GM23338 (cell line): ENCODE data around the gene C22orf15. TPM values are rescaled to one million over a fixed set of nuclear protein-coding genes. Genes with fewer than 3 reads are reported as not detected.
A peak's percentile ranks its signal among the peaks of the same experiment; 100 is the strongest.

ENCODE experiments used
- ATAC-seq: fragments of 200-7000 bp; cut with Tn5 transposase; 3 replicates; pipeline ENCODE4 v1.9.1; 2020
- DNase-seq: peaks from one replicate; pipeline ENCODE4 v3.0.0-alpha.2; 2015; ENCODE audit warnings: low spot score
- H2AFZ ChIP-seq: fragments of 200-600 bp; sonication (generic); 2 replicates; pipeline ENCODE4 v1.8.0; 2016; ENCODE audit warnings: antibody characterized with exemption, mild to moderate bottlenecking, moderate library complexity
- H3F3A ChIP-seq: fragments of 200-600 bp; sonication (generic); replicated peaks from 2 replicates; pipeline ENCODE4 v1.8.0; 2017; ENCODE audit warnings: antibody characterized with exemption, mixed run types, low read depth
- H3K27ac ChIP-seq: fragments of 200-600 bp; sonication (generic); 2 replicates; pipeline ENCODE4 v1.6.1; 2016; ENCODE audit warnings: low read depth
- H3K27me3 ChIP-seq: fragments of 200-600 bp; sonication (generic); 2 replicates; pipeline ENCODE4 v1.8.0; 2016; ENCODE audit warnings: mild to moderate bottlenecking, mixed run types, moderate library complexity; ENCODE audit not compliant: insufficient read depth
- H3K36me3 ChIP-seq: fragments of 200-600 bp; sonication (generic); 2 replicates; pipeline ENCODE4 v1.8.0; 2016; ENCODE audit warnings: mild to moderate bottlenecking; ENCODE audit not compliant: insufficient read depth
- H3K4me1 ChIP-seq: fragments of 200-600 bp; sonication (generic); 2 replicates; pipeline ENCODE4 v1.8.0; 2016; ENCODE audit warnings: mild to moderate bottlenecking, moderate library complexity; ENCODE audit not compliant: insufficient read depth
- H3K4me2 ChIP-seq: fragments of 200-600 bp; sonication (generic); 2 replicates; pipeline ENCODE4 v1.7.1; 2017; ENCODE audit warnings: mixed run types
- H3K4me3 ChIP-seq: fragments of 200-600 bp; sonication (generic); 2 replicates; pipeline ENCODE4 v1.6.1; 2016; ENCODE audit warnings: mixed run types
- H3K79me2 ChIP-seq: fragments of 200-600 bp; sonication (generic); replicated peaks from 2 replicates; pipeline ENCODE4 v1.8.0; 2017; ENCODE audit warnings: mild to moderate bottlenecking; ENCODE audit not compliant: insufficient read depth
- H3K9me2 ChIP-seq: fragments of 200-600 bp; sonication (generic); 2 replicates; pipeline ENCODE4 v1.8.0; 2017; ENCODE audit not compliant: insufficient read depth
- H4K20me1 ChIP-seq: fragments of 200-600 bp; sonication (generic); replicated peaks from 2 replicates; pipeline ENCODE4 v1.8.0; 2017; ENCODE audit warnings: mild to moderate bottlenecking; ENCODE audit not compliant: insufficient read depth
- H3K27ac Mint-ChIP-seq: 2 replicates; pipeline ENCODE4 v1.8.0; 2020; ENCODE audit warnings: inconsistent platforms, mild to moderate bottlenecking, moderate library complexity, mixed read lengths
- H3K27me3 Mint-ChIP-seq: 3 replicates; pipeline ENCODE4 v1.8.0; 2022; ENCODE audit warnings: low read depth, mild to moderate bottlenecking, moderate library complexity, mixed read lengths, inconsistent platforms; ENCODE audit not compliant: insufficient read depth, poor library complexity
- H3K36me3 Mint-ChIP-seq: 3 replicates; pipeline ENCODE4 v1.8.0; 2021; ENCODE audit warnings: low read depth, mild to moderate bottlenecking, inconsistent platforms, moderate library complexity, mixed read lengths
- H3K4me1 Mint-ChIP-seq: 3 replicates; pipeline ENCODE4 v1.8.0; 2020; ENCODE audit warnings: mild to moderate bottlenecking, inconsistent platforms, mixed read lengths
- H3K4me3 Mint-ChIP-seq: 3 replicates; pipeline ENCODE4 v1.8.0; 2021; ENCODE audit warnings: moderate library complexity, mild to moderate bottlenecking, inconsistent platforms, mixed read lengths
- H3K9me3 Mint-ChIP-seq: 3 replicates; pipeline ENCODE4 v1.8.0; 2020; ENCODE audit warnings: moderate library complexity, mild to moderate bottlenecking, inconsistent platforms, mixed read lengths
- CREB1 ChIP-seq: fragments of 250-450 bp; sonication (Bioruptor Pico); IDR thresholded peaks from 2 replicates; pipeline ENCODE4 v1.5.0; 2020; ENCODE audit warnings: low read depth, mild to moderate bottlenecking, moderate library complexity
- CTCF ChIP-seq, 2 experiments: fragments of 200-600 bp in 1 of 2; sonication (generic) in 1 of 2; conservative IDR thresholded peaks; 2 replicates each; pipeline versions ENCODE4 v1.5.1 to v1.6.1; 2016 to 2017; ENCODE audit warnings: antibody characterized with exemption in 2 of 2, low read depth in 2 of 2, mild to moderate bottlenecking in 2 of 2, moderate library complexity in 1 of 2
- ETS1 ChIP-seq: IDR thresholded peaks from 2 replicates; pipeline ENCODE4 v1.6.1; 2016; ENCODE audit warnings: antibody characterized with exemption
- EZH2 ChIP-seq: fragments of 200-600 bp; sonication (generic); IDR thresholded peaks from one replicate; pipeline ENCODE4 v1.8.0; 2017; ENCODE audit warnings: antibody characterized with exemption, mild to moderate bottlenecking, low read depth; ENCODE audit not compliant: unreplicated experiment
- EZH2phosphoT487 ChIP-seq: fragments of 200-600 bp; sonication (generic); IDR thresholded peaks from one replicate; pipeline ENCODE4 v1.8.1; 2018; ENCODE audit warnings: antibody characterized with exemption; ENCODE audit not compliant: unreplicated experiment
- JUNB ChIP-seq: IDR thresholded peaks from one replicate; pipeline ENCODE4 v1.6.1; 2016; ENCODE audit warnings: antibody characterized with exemption; ENCODE audit not compliant: unreplicated experiment
- NANOG ChIP-seq: IDR thresholded peaks from 2 replicates; pipeline ENCODE4 v1.6.1; 2016; ENCODE audit warnings: antibody characterized with exemption, borderline replicate concordance
- POLR2AphosphoS5 ChIP-seq: IDR thresholded peaks from 2 replicates; pipeline ENCODE4 v1.6.1; 2016; ENCODE audit warnings: antibody characterized with exemption, low read depth
- REST ChIP-seq: IDR thresholded peaks from one replicate; pipeline ENCODE4 v1.6.1; 2018; ENCODE audit warnings: antibody characterized with exemption; ENCODE audit not compliant: unreplicated experiment
- STAT1 ChIP-seq: IDR thresholded peaks from one replicate; pipeline ENCODE4 v1.6.1; 2016; ENCODE audit warnings: antibody characterized with exemption; ENCODE audit not compliant: unreplicated experiment
- ZNF114 ChIP-seq: fragments of 250-450 bp; sonication (Bioruptor Pico); IDR thresholded peaks from 2 replicates; pipeline ENCODE4 v1.5.0; 2020; ENCODE audit warnings: mild to moderate bottlenecking, moderate library complexity
- ZNF331 ChIP-seq: fragments of 250-450 bp; sonication (Bioruptor Pico); IDR thresholded peaks from 2 replicates; pipeline ENCODE4 v1.5.0; 2020; ENCODE audit warnings: low read depth, mild to moderate bottlenecking, moderate library complexity
- ZNF462 ChIP-seq: fragments of 250-450 bp; sonication (Bioruptor Pico); IDR thresholded peaks from 2 replicates; pipeline ENCODE4 v1.5.0; 2020; ENCODE audit warnings: mild to moderate bottlenecking, moderate library complexity
- polyA plus RNA-seq: library from polyadenylated mRNA; unstranded; fragments of >200 nt; fragmentation: Nextera tagmentation; extraction: Ambion mirVana; gene quantifications from 2 replicates; pipeline ENCODE4 v1.2.1, GENCODE V29; 2016
- total RNA-seq: library from RNA; depleted of rRNA; stranded (reverse); fragments of >200 nt; shearing (Covaris generic); gene quantifications from 2 replicates; pipeline ENCODE4 v1.2.3, GENCODE V29; 2014

Gene C22orf15
- total and polyA plus RNA-seq, 2 experiments from 2014 or later: 3.6 to 9.3 TPM

GRCh38 chr22:23774922-23775436, 12.2 kb downstream of the C22orf15 start:
- peaks cover 17% of the 10 kb centered on the region for H3K4me1 Mint-ChIP-seq
- peaks cover 26% of the 10 kb centered on the region for H3K27me3 ChIP-seq
- H3F3A ChIP-seq: peaks cover 8% of the 10 kb centered on the region; the same call in 1 of the 2 replicates
- H3K9me3 Mint-ChIP-seq: no peaks in the 10 kb centered on the region
- ATAC-seq: no peak
- H3K27ac Mint-ChIP-seq: no peak overlapping the region
- H3K27me3 Mint-ChIP-seq: peaks cover 27% of the 10 kb centered on the region
- H3K36me3 Mint-ChIP-seq: no peaks in the 10 kb centered on the region; the same call in 2 of the 3 replicates
- no peaks in the 10 kb centered on the region for H3K9me2 ChIP-seq
- peaks cover 6% of the 10 kb centered on the region; the same call in 1 of the 2 replicates for H3K4me1 ChIP-seq
- H3K4me3 ChIP-seq: no peak overlapping the region
- no peaks in the 10 kb centered on the region for H3K36me3 ChIP-seq
- no peaks in the 10 kb centered on the region for H4K20me1 ChIP-seq
- H3K27ac ChIP-seq: no peak overlapping the region
- peak overlapping the region; percentile 4; the same call in 1 of the 3 replicates for H3K4me3 Mint-ChIP-seq
- no peak overlapping the region for H3K4me2 ChIP-seq
- no peak overlapping the region for H2AFZ ChIP-seq
- TF ChIP-seq REST (no peak), JUNB (no peak), ETS1 (no peak), CTCF (conservative IDR thresholded peaks at IDR 0.05; ENCODE audit: low read depth in 2 of 2) (no peak), CREB1 (CRISPR knock-in tag) (no peak), STAT1 (no peak), ZNF331 (CRISPR knock-in tag) (no peak), EZH2phosphoT487 (no peak), POLR2AphosphoS5 (no peak), ZNF114 (CRISPR knock-in tag) (no peak), NANOG (no peak), ZNF462 (CRISPR knock-in tag) (no peak), EZH2 (no peak)
- DNase-seq: no peak
- no peaks in the 10 kb centered on the region for H3K79me2 ChIP-seq
